NCI-H82 (cell line): Measurements from ENCODE around the gene DLST.

Experiments
- DNase-seq: peaks from one replicate; lab custom pipeline; 2025; lab: John Stamatoyannopoulos, UW

DLST gene

GRCh38 chr14:74860899-74861733 is 20.6 kb upstream of the DLST start:
- DNase-seq = peak; percentile 89

- DNase-seq = no peak
Observed at GRCh38 chr14:74861734-74862090, 20.0 kb upstream of the DLST start.

GRCh38 chr14:74863274-74863673 is 18.4 kb upstream of the DLST start:
- no peak for DNase-seq

- DNase-seq = no peak
Observed at GRCh38 chr14:74864198-74864597, 17.5 kb upstream of the DLST start.

GRCh38 chr14:74865156-74865555 is 16.6 kb upstream of the DLST start:
- DNase-seq = no peak

- DNase-seq = no peak
Observed at GRCh38 chr14:74866708-74867389, 14.9 kb upstream of the DLST start.

GRCh38 chr14:74867673-74868072 is 14.0 kb upstream of the DLST start:
- no peak for DNase-seq

GRCh38 chr14:74868739-74869138 is 13.0 kb upstream of the DLST start:
- DNase-seq = no peak

GRCh38 chr14:74871819-74872218 is 9.9 kb upstream of the DLST start:
- no peak for DNase-seq

- no peak for DNase-seq
Observed at GRCh38 chr14:74875204-74875603, 6.5 kb upstream of the DLST start.

GRCh38 chr14:74875941-74876913 is 5.5 kb upstream of the DLST start, which contains the start of gene PROX2:
PROX2 (minus strand) TSS chr14:74876145; CDS start chr14:74863834, 12,311 bp downstream.
- DNase-seq = peak; percentile 7

- peak; percentile 57 for DNase-seq
Observed at GRCh38 chr14:74879427-74880182, 2.1 kb upstream of the DLST start.

- no peak for DNase-seq
Observed at GRCh38 chr14:74882103-74882920, 596 bp downstream of the DLST start.

- no peak for DNase-seq
Observed at GRCh38 chr14:74886001-74886400, 4.3 kb downstream of the DLST start.

GRCh38 chr14:74888164-74889158 is 6.7 kb downstream of the DLST start:
- DNase-seq = peak; percentile 30

GRCh38 chr14:74890262-74890661 is 8.5 kb downstream of the DLST start:
- DNase-seq = no peak

GRCh38 chr14:74891870-74892269 is 10.2 kb downstream of the DLST start:
- DNase-seq = no peak

GRCh38 chr14:74892745-74893144 is 11.0 kb downstream of the DLST start:
- no peak for DNase-seq

GRCh38 chr14:74893614-74894091 is 11.9 kb downstream of the DLST start:
- no peak for DNase-seq
